ENCODE measurements around the gene FAM162B.
"Not testable (repeated sequence)": the region's sequence is repeated elsewhere in the genome, so short reads cannot be mapped to it uniquely, and the experiment has no call there.

FAM162B gene

GRCh38 chr6:116764961-116765841 lies at the start of gene FAM162B:
Gene FAM162B, minus strand, starts transcription at chr6:116765719. Its CDS starts 143 bp downstream, at chr6:116765576.
- DNase-seq (ENCODE audit: low spot score) = no peak

GRCh38 chr6:116812051-116812650 lies 46.6 kb upstream of the FAM162B start:
- DNase-seq (ENCODE audit: low spot score) = no peak

GRCh38 chr6:116801971-116802370 lies 36.5 kb upstream of the FAM162B start:
- DNase-seq (ENCODE audit: low spot score) = no peak

- DNase-seq (ENCODE audit: low spot score) = no peak
Measured at GRCh38 chr6:116799945-116800344, 34.4 kb upstream of the FAM162B start.

- no peak for DNase-seq (ENCODE audit: low spot score)
Measured at GRCh38 chr6:116797585-116797984, 32.1 kb upstream of the FAM162B start.

- DNase-seq (ENCODE audit: low spot score) = no peak
Measured at GRCh38 chr6:116793224-116793623, 27.7 kb upstream of the FAM162B start.

GRCh38 chr6:116783852-116784251 lies 18.3 kb upstream of the FAM162B start:
- no peak for DNase-seq (ENCODE audit: low spot score)

- DNase-seq (ENCODE audit: low spot score) = no peak
Measured at GRCh38 chr6:116779573-116780164, 14.2 kb upstream of the FAM162B start.

GRCh38 chr6:116773886-116774285 lies 8.4 kb upstream of the FAM162B start:
- no peak for DNase-seq (ENCODE audit: low spot score)

- no peak for DNase-seq (ENCODE audit: low spot score)
Measured at GRCh38 chr6:116772450-116772849, 6.9 kb upstream of the FAM162B start.

- no peak for DNase-seq (ENCODE audit: low spot score)
Measured at GRCh38 chr6:116767715-116768114, 2.2 kb upstream of the FAM162B start.

GRCh38 chr6:116766506-116767176 lies 1.1 kb upstream of the FAM162B start:
- DNase-seq (ENCODE audit: low spot score) = no peak

GRCh38 chr6:116764629-116764960 lies 924 bp downstream of the FAM162B start:
- DNase-seq (ENCODE audit: low spot score) = no peak

- DNase-seq (ENCODE audit: low spot score) = no peak
Measured at GRCh38 chr6:116763906-116764628, 1.5 kb downstream of the FAM162B start.

- no peak for DNase-seq (ENCODE audit: low spot score)
Measured at GRCh38 chr6:116763048-116763447, 2.5 kb downstream of the FAM162B start.

GRCh38 chr6:116762235-116762634 lies 3.3 kb downstream of the FAM162B start:
- DNase-seq (ENCODE audit: low spot score) = no peak

- no peak for DNase-seq (ENCODE audit: low spot score)
Measured at GRCh38 chr6:116761779-116762178, 3.7 kb downstream of the FAM162B start.

- no peak for DNase-seq (ENCODE audit: low spot score)
Measured at GRCh38 chr6:116745176-116745575, 20.3 kb downstream of the FAM162B start.

- no peak for DNase-seq (ENCODE audit: low spot score)
Measured at GRCh38 chr6:116741571-116741970, 23.9 kb downstream of the FAM162B start.

- not testable (repeated sequence) for DNase-seq (ENCODE audit: low spot score)
Measured at GRCh38 chr6:116740486-116740885, 25.0 kb downstream of the FAM162B start.

GRCh38 chr6:116737004-116737403 lies 28.5 kb downstream of the FAM162B start:
- DNase-seq (ENCODE audit: low spot score) = no peak

GRCh38 chr6:116730513-116730912 lies 35.0 kb downstream of the FAM162B start:
- no peak for DNase-seq (ENCODE audit: low spot score)
